B cell (primary cell): Measurements from ENCODE around the gene LMX1B. TPM values are rescaled to one million over a fixed set of nuclear protein-coding genes. Genes with fewer than 3 reads are reported as not detected.

Source experiments
- ATAC-seq: fragments of 200-7000 bp; cut with Tn5 transposase; one replicate; pipeline ENCODE4 v1.10.0; 2021; ENCODE audit warnings: low read depth, mild to moderate bottlenecking, moderate number of reproducible peaks, moderate library complexity
- CTCF ChIA-PET: fragments of 350-600 bp; sonication (Branson Sonifier 250); formaldehyde crosslinking; loops from one replicate; lab custom pipeline; 2021; ENCODE audit warnings: antibody characterized with exemption, inconsistent platforms; lab: Charles Lee
- POLR2A ChIA-PET: fragments of 350-600 bp; sonication (Branson Sonifier 250); formaldehyde crosslinking; loops from one replicate; lab custom pipeline; 2021; ENCODE audit warnings: antibody characterized with exemption; lab: Charles Lee
- DNase-seq: peaks from one replicate; pipeline ENCODE4 v3.0.0; 2013
- H2AFZ ChIP-seq: 2 replicates; pipeline ENCODE4 v1.6.1; 2012; ENCODE audit warnings: mild to moderate bottlenecking, low read depth, low read length; ENCODE audit not compliant: insufficient read depth, poor library complexity, severe bottlenecking
- H3K27ac ChIP-seq, 2 donors: 1 replicate in 1 of 2; 2 replicates in 1 of 2; pipeline ENCODE4 v1.5.1; 2012 to 2013; ENCODE audit warnings: low read length in 2 of 2, mild to moderate bottlenecking in 2 of 2, moderate library complexity in 1 of 2
- H3K27me3 ChIP-seq, 4 experiments: fragments of 200-600 bp in 1 of 4; sonication (generic) in 1 of 4; replicated peaks in 1 of 4; 1 replicate in 2 of 4; 2 replicates in 2 of 4; pipeline versions ENCODE4 v1.6.1 to v1.7.0; 2013 to 2016; ENCODE audit warnings: low read length in 3 of 4, mild to moderate bottlenecking in 2 of 4, mixed read lengths in 1 of 4, moderate library complexity in 1 of 4; ENCODE audit not compliant: insufficient read depth in 4 of 4, control insufficient read depth in 3 of 4; ENCODE audit errors: control extremely low read depth in 1 of 4
- H3K36me3 ChIP-seq, 2 experiments: replicated peaks in 1 of 2; 1 replicate in 1 of 2; 2 replicates in 1 of 2; pipeline versions ENCODE4 v1.6.1 to v1.7.1; 2013; ENCODE audit warnings: low read length in 1 of 2; ENCODE audit not compliant: insufficient read depth in 2 of 2, control insufficient read depth in 1 of 2; ENCODE audit errors: control extremely low read depth in 1 of 2, extremely low read depth in 1 of 2
- H3K4me1 ChIP-seq, 2 donors: fragments of 200-600 bp in 1 of 2; sonication (generic) in 1 of 2; 1 replicate in 1 of 2; 2 replicates in 1 of 2; pipeline versions ENCODE4 v1.5.1 to v1.6.1; 2013 to 2017; ENCODE audit warnings: low read length in 2 of 2; ENCODE audit not compliant: control insufficient read depth in 2 of 2, insufficient read depth in 2 of 2
- H3K4me2 ChIP-seq: replicated peaks from 2 replicates; pipeline ENCODE3; 2012; ENCODE audit warnings: mild to moderate bottlenecking, low read depth, low read length; ENCODE audit not compliant: poor library complexity, severe bottlenecking
- H3K4me3 ChIP-seq, 5 experiments: fragments of 200-600 bp in 1 of 5; sonication (generic) in 1 of 5; 1 replicate in 3 of 5; 2 replicates in 2 of 5; pipeline versions ENCODE4 v1.5.1 to v1.7.0; 2011 to 2016; ENCODE audit warnings: low read length in 4 of 5, mild to moderate bottlenecking in 4 of 5, low read depth in 2 of 5, control low read depth in 1 of 5, moderate library complexity in 1 of 5; ENCODE audit not compliant: insufficient read depth in 1 of 5; ENCODE audit errors: control extremely low read depth in 1 of 5, extremely low read depth in 1 of 5
- H3K79me2 ChIP-seq: fragments of 200-600 bp; sonication (generic); one replicate; pipeline ENCODE4 v1.6.0; 2016; ENCODE audit warnings: low read length; ENCODE audit not compliant: control insufficient read depth, insufficient read depth
- H3K9ac ChIP-seq: fragments of 200-600 bp; sonication (generic); 2 replicates; pipeline ENCODE4 v1.6.1; 2017; ENCODE audit warnings: mild to moderate bottlenecking, low read length, moderate library complexity
- H3K9me3 ChIP-seq, 3 donors: one replicate each; pipeline versions ENCODE4 v1.6.1 to v1.7.1; 2013; ENCODE audit warnings: low read length in 2 of 3; ENCODE audit not compliant: control insufficient read depth in 2 of 3, insufficient read depth in 1 of 3; ENCODE audit errors: control extremely low read depth in 1 of 3
- H4K20me1 ChIP-seq: 2 replicates; pipeline ENCODE4 v1.6.0; 2012; ENCODE audit warnings: mild to moderate bottlenecking, low read length; ENCODE audit not compliant: insufficient read depth, control insufficient read depth, poor library complexity, severe bottlenecking
- H3K27ac Mint-ChIP-seq: one replicate; pipeline ENCODE4 v1.8.0; 2021; ENCODE audit warnings: mixed read lengths
- H3K27me3 Mint-ChIP-seq: one replicate; pipeline ENCODE4 v1.8.0; 2021; ENCODE audit warnings: mixed read lengths
- H3K4me1 Mint-ChIP-seq: one replicate; pipeline ENCODE4 v1.8.0; 2021; ENCODE audit warnings: mixed read lengths
- H3K4me3 Mint-ChIP-seq: one replicate; pipeline ENCODE4 v1.8.0; 2021; ENCODE audit warnings: mixed read lengths
- H3K9me3 Mint-ChIP-seq: one replicate; pipeline ENCODE4 v1.8.0; 2022; ENCODE audit warnings: mixed read lengths; ENCODE audit not compliant: insufficient read depth
- CTCF ChIP-seq: fragments of 200-600 bp; IDR thresholded peaks from one replicate; pipeline ENCODE4 v1.8.0; 2022; ENCODE audit warnings: antibody characterized with exemption, mild to moderate bottlenecking
- EZH2 ChIP-seq: IDR thresholded peaks from 2 replicates; pipeline ENCODE4 v1.6.1; 2012; ENCODE audit warnings: borderline replicate concordance, low read depth, mild to moderate bottlenecking, moderate library complexity, low read length; ENCODE audit not compliant: insufficient read depth, poor library complexity, severe bottlenecking
- WGBS: methylation state at CpG from one replicate; pipeline ENCODE4 v1.1.5; 2013; ENCODE audit warnings: missing lambda C conversion rate; ENCODE audit not compliant: insufficient coverage; 5-methylcytosine and 5-hydroxymethylcytosine counted together
- intact Hi-C: fragments of 100-400 bp; cut with micrococcal nuclease; formaldehyde crosslinking; loops from one replicate; pipeline ENCODE4 v1.10.0; 2022
- polyA plus RNA-seq: library from polyadenylated mRNA; depleted of rRNA; stranded (reverse); fragments of >200 nt; gene quantifications from 2 replicates; pipeline ENCODE4 v1.2.3, GENCODE V29; 2012
- total RNA-seq, 2 donors: library from RNA; stranded (reverse); fragments of 120-200 nt in 1 of 2; gene quantifications; 1 replicate in 1 of 2; 2 replicates in 1 of 2; pipeline versions ENCODE4 v1.2.3 to v1.2.4, GENCODE V29; 2013 to 2022

LMX1B gene
- total and polyA plus RNA-seq, 2 donors (not counting 1 experiment from before 2014, with no cell fraction given), result not detected

DNA sequence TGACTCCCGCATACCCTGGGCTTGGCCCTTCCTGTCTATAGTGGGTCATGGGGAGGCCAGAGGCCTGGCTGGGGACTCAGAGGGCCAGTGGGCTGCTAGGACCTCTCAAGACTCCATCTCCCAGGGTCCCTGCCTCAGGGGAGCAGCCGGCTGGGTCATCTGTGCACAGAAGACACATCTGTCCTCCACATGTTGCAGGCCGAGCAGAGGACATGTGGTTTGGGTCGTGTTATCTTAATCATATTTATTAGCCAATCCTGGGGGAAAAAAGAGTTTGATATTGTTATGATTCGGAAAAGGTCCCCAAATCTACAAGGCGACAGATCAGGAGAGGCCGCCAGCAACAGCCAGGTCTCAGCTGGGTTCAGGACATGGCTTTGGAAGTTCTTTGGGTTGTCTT is 14.4 kb downstream of the LMX1B start:
- TF ChIP-seq CTCF (no peak), EZH2 (no peak)

GRCh38 chr9:126628969-126629674 is 15.4 kb downstream of the LMX1B start:
- H3K4me1 ChIP-seq, result peaks cover 32 to 38% of the 10 kb centered on the region in 2 donors
- peaks cover 0 to 93% (median 61%) of the 10 kb centered on the region in 4 experiments for H3K27me3 ChIP-seq
- no peaks in the 10 kb centered on the region for H3K36me3 ChIP-seq
- H3K4me3 ChIP-seq, result no peak overlapping the region
- no peak overlapping the region for H3K27ac ChIP-seq
- Mint-ChIP-seq H3K9me3 (no peaks in the 10 kb centered on the region), H3K27me3 (peaks cover 70% of the 10 kb centered on the region), H3K27ac (no peak overlapping the region), H3K4me1 (peaks cover 13% of the 10 kb centered on the region), H3K4me3 (no peak overlapping the region)
- DNase-seq (no peak), ATAC-seq (no peak)
- H4K20me1 ChIP-seq, result no peaks in the 10 kb centered on the region
- ChIA-PET CTCF (no interaction called here), POLR2A (no interaction called here)
- no peak overlapping the region for H2AFZ ChIP-seq
- intact Hi-C loops, result no loop called here
- H3K9me3 ChIP-seq, result peaks cover 0 to 32% (median 5%) of the 10 kb centered on the region in 3 donors
- TF ChIP-seq EZH2 (no peak), CTCF (no peak)
- H3K79me2 ChIP-seq, result no peaks in the 10 kb centered on the region
- WGBS, result 14% methylated on average over 8 of the region's 11 CpGs
- no peak overlapping the region for H3K4me2 ChIP-seq
- H3K9ac ChIP-seq, result no peak overlapping the region

More for the DNA sequence above, 14.4 kb downstream of the LMX1B start:
- Histone ChIP-seq H3K79me2 (no peaks in the 10 kb centered on the region), H4K20me1 (no peaks in the 10 kb centered on the region), H3K4me1 (peaks cover 33 to 42% of the 10 kb centered on the region in 2 donors), H3K27me3 (peaks cover 0 to 93% (median 66%) of the 10 kb centered on the region in 4 experiments), H3K9ac (no peak overlapping the region), H3K27ac (no peak overlapping the region), H2AFZ (no peak overlapping the region), H3K4me2 (no peak overlapping the region), H3K36me3 (no peaks in the 10 kb centered on the region), H3K9me3 (peaks cover 0 to 42% (median 5%) of the 10 kb centered on the region in 3 donors), H3K4me3 (no peak overlapping the region)
- POLR2A ChIA-PET, result no interaction called here
- CTCF ChIA-PET, result no interaction called here
- intact Hi-C loops, result no loop called here
- DNase-seq (no peak), ATAC-seq (no peak)
- H3K9me3 Mint-ChIP-seq, result no peaks in the 10 kb centered on the region
- WGBS, result 100% methylated on average over 3 of the region's 7 CpGs
- peaks cover 13% of the 10 kb centered on the region for H3K4me1 Mint-ChIP-seq
- no peak overlapping the region for H3K4me3 Mint-ChIP-seq
- peaks cover 64% of the 10 kb centered on the region for H3K27me3 Mint-ChIP-seq
- no peak overlapping the region for H3K27ac Mint-ChIP-seq
